ENCODE data around the gene CD81. TPM values are rescaled to one million over a fixed set of nuclear protein-coding genes. Genes with fewer than 3 reads are reported as not detected.

CD81 gene
- total and polyA plus RNA-seq, 9 of the 15 experiments (the other 6 are each of a cell fraction or from before 2014, with no cell fraction given), result 2.4 to 189 (median 61.7) TPM

GRCh38 chr11:2421996-2422395 lies 44.9 kb downstream of the CD81 start:
- no TSS peak for BruUV-seq (replicated peaks)
- 0 out of 2 replicates have a peak, but pooled peaks cover 10% of the 10 kb centered on the region for H4K20me1 ChIP-seq (replicated peaks; ENCODE audit: control insufficient read depth, insufficient read depth, low read length)
- no peaks in the 10 kb centered on the region for H3K79me2 ChIP-seq (ENCODE audit: control insufficient read depth, insufficient read depth, low read length)
- no peak overlapping the region for H3K9ac ChIP-seq (ENCODE audit: insufficient read depth in 1 of 2, low read depth in 2 of 2, low read length in 2 of 2)
- ATAC-seq (no peak), DNase-seq (ENCODE audit: extremely low read depth in 1 of 4, low spot score in 3 of 4) (no peak), FAIRE-seq (no peak)
- H3K9me3 ChIP-seq (replicated peaks; ENCODE audit: control insufficient read depth, insufficient read depth, low read depth, low read length), result no peaks in the 10 kb centered on the region
- no peak overlapping the region for H3K4me3 ChIP-seq
- no peak overlapping the region for H3K4me2 ChIP-seq (ENCODE audit: insufficient read depth, low read length)
- ChIA-PET POLR2A (interaction anchor here (0.6 to 4.3 kb wide), 2 partner anchors 117 to 476 kb away, joined by 4 to 24 read pairs; no protein-coding TSS in a partner anchor), CTCF (ENCODE audit: low intra/inter-chr PET ratio) (interaction anchor here (1.2 to 4.3 kb wide), 2 partner anchors 22 to 116 kb away, joined by 3 to 85 read pairs; partner anchors contain the start of gene TSSC4)
- H2AFZ ChIP-seq (ENCODE audit: low read depth, low read length), result no peak overlapping the region
- H3K4me1 ChIP-seq (replicated peaks in 1 of 2; ENCODE audit: control insufficient read depth in 2 of 2, insufficient read depth in 2 of 2, low read length in 2 of 2), result peaks cover 0 to 45% of the 10 kb centered on the region in 2 experiments; a peak in 3 of 5 replicates
- intact Hi-C loops (cut with micrococcal nuclease), result no loop called here
- H3K27ac ChIP-seq (ENCODE audit: extremely low read depth, low read depth, low read length), result no peak overlapping the region
- in situ Hi-C loops (cut with MboI), result no loop called here
- TF ChIP-seq NCOA2 (IDR thresholded peaks at IDR 0.05; ENCODE audit: partially characterized antibody in 2 of 2), result no peak
- TF ChIP-seq ZNF23 (CRISPR knock-in tag; IDR thresholded peaks at IDR 0.05), result no peak
- no peak for TF ChIP-seq ZZZ3 (IDR thresholded peaks at IDR 0.05)
- TF ChIP-seq ZNF668 (CRISPR knock-in tag; IDR thresholded peaks at IDR 0.05), result no peak
- no peaks in the 10 kb centered on the region for H3K36me3 ChIP-seq (ENCODE audit: control insufficient read depth, insufficient read depth, low read length)
- peaks cover 0 to 55% of the 10 kb centered on the region in 2 experiments; a peak in 4 of 5 replicates for H3K27me3 ChIP-seq (ENCODE audit: control insufficient read depth in 2 of 2, insufficient read depth in 2 of 2, low read length in 2 of 2)
- 40% methylated on average over 4 of the region's 17 CpGs for WGBS (ENCODE audit: insufficient coverage, low coverage, missing lambda C conversion rate)
- peaks cover 2% of the 10 kb centered on the region for H3K9me1 ChIP-seq (ENCODE audit: control insufficient read depth, insufficient read depth, low read length)

GRCh38 chr11:2422461-2423156 lies 45.5 kb downstream of the CD81 start:
- Histone ChIP-seq H3K4me1 (replicated peaks in 1 of 2; ENCODE audit: control insufficient read depth in 2 of 2, insufficient read depth in 2 of 2, low read length in 2 of 2) (peaks cover 0 to 43% of the 10 kb centered on the region in 2 experiments; a peak in 3 of 5 replicates), H3K9me3 (replicated peaks; ENCODE audit: control insufficient read depth, insufficient read depth, low read depth, low read length) (no peaks in the 10 kb centered on the region), H2AFZ (ENCODE audit: low read depth, low read length) (no peak overlapping the region), H3K4me3 (no peak overlapping the region), H4K20me1 (replicated peaks; ENCODE audit: control insufficient read depth, insufficient read depth, low read length) (0 out of 2 replicates have a peak, but pooled peaks cover 10% of the 10 kb centered on the region), H3K9ac (ENCODE audit: insufficient read depth in 1 of 2, low read depth in 2 of 2, low read length in 2 of 2) (no peak overlapping the region), H3K27ac (ENCODE audit: extremely low read depth, low read depth, low read length) (no peak overlapping the region), H3K36me3 (ENCODE audit: control insufficient read depth, insufficient read depth, low read length) (no peaks in the 10 kb centered on the region), H3K4me2 (ENCODE audit: insufficient read depth, low read length) (no peak overlapping the region), H3K9me1 (ENCODE audit: control insufficient read depth, insufficient read depth, low read length) (peaks cover 2% of the 10 kb centered on the region), H3K27me3 (ENCODE audit: control insufficient read depth in 2 of 2, insufficient read depth in 2 of 2, low read length in 2 of 2) (peaks cover 0 to 52% of the 10 kb centered on the region in 2 experiments; a peak in 4 of 5 replicates), H3K79me2 (ENCODE audit: control insufficient read depth, insufficient read depth, low read length) (no peaks in the 10 kb centered on the region)
- FAIRE-seq (no peak), DNase-seq (ENCODE audit: extremely low read depth in 1 of 4, low spot score in 3 of 4) (no peak), ATAC-seq (no peak)
- in situ Hi-C loops (cut with MboI), result no loop called here
- CTCF ChIA-PET (ENCODE audit: low intra/inter-chr PET ratio), result no interaction called here
- POLR2A ChIA-PET, result interaction anchor here (0.6 to 4.3 kb wide), 2 partner anchors 118 to 475 kb away, joined by 4 to 24 read pairs; no protein-coding TSS in a partner anchor
- BruUV-seq (replicated peaks), result no TSS peak
- 2% methylated on average over 13 of the region's 14 CpGs for WGBS (ENCODE audit: insufficient coverage, low coverage, missing lambda C conversion rate)
- intact Hi-C loops (cut with micrococcal nuclease), result no loop called here
- TF ChIP-seq CAMTA2 (CRISPR knock-in tag; conservative IDR thresholded peaks at IDR 0.05), result no peak
- TF ChIP-seq ZNF134 (CRISPR knock-in tag; conservative IDR thresholded peaks at IDR 0.05), result no peak
- TF ChIP-seq CCNT2 (IDR thresholded peaks at IDR 0.05; ENCODE audit: borderline replicate concordance, extremely low read depth, insufficient read length, low read depth, low read length), result no peak
- no peak for TF ChIP-seq ZNF79 (CRISPR knock-in tag; IDR thresholded peaks at IDR 0.05; ENCODE audit: low read depth)
- TF ChIP-seq ZNF445 (CRISPR knock-in tag; IDR thresholded peaks at IDR 0.05; ENCODE audit: low read depth), result no peak
- TF ChIP-seq ZBTB34 (CRISPR knock-in tag; IDR thresholded peaks at IDR 0.05), result no peak
- no peak for TF ChIP-seq ZNF586 (CRISPR knock-in tag; conservative IDR thresholded peaks at IDR 0.05)
- no peak for TF ChIP-seq E2F1 (CRISPR knock-in tag; IDR thresholded peaks at IDR 0.05)
- no peak for TF ChIP-seq KLF6 (CRISPR knock-in tag; IDR thresholded peaks at IDR 0.05; ENCODE audit: borderline replicate concordance)
